Glutamatergic neuron (in vitro differentiated cells): ENCODE results near the gene LRRC56. TPM values are rescaled to one million over a fixed set of nuclear protein-coding genes. Genes with fewer than 3 reads are reported as not detected.

Experiments used
- DNase-seq: peaks from one replicate; pipeline ENCODE4 v3.0.0; 2022
- H3K27ac Mint-ChIP-seq: one replicate; pipeline ENCODE4 v1.8.0; 2020; ENCODE audit warnings: mild to moderate bottlenecking, mixed read lengths, inconsistent platforms; ENCODE audit not compliant: unreplicated experiment
- H3K27me3 Mint-ChIP-seq: one replicate; pipeline ENCODE4 v1.8.0; 2020; ENCODE audit warnings: mild to moderate bottlenecking, moderate library complexity, mixed read lengths, inconsistent platforms; ENCODE audit not compliant: unreplicated experiment
- H3K36me3 Mint-ChIP-seq: one replicate; pipeline ENCODE4 v1.8.0; 2020; ENCODE audit warnings: mild to moderate bottlenecking, mixed read lengths, inconsistent platforms; ENCODE audit not compliant: unreplicated experiment
- H3K4me1 Mint-ChIP-seq: one replicate; pipeline ENCODE4 v1.8.0; 2020; ENCODE audit warnings: mild to moderate bottlenecking, low read depth, mixed read lengths, inconsistent platforms; ENCODE audit not compliant: unreplicated experiment
- H3K4me3 Mint-ChIP-seq: one replicate; pipeline ENCODE4 v1.8.0; 2020; ENCODE audit warnings: mild to moderate bottlenecking, mixed read lengths, inconsistent platforms; ENCODE audit not compliant: unreplicated experiment
- H3K9me3 Mint-ChIP-seq: one replicate; pipeline ENCODE4 v1.8.0; 2020; ENCODE audit warnings: mild to moderate bottlenecking, moderate library complexity, mixed read lengths, inconsistent platforms; ENCODE audit not compliant: unreplicated experiment
- CTCF ChIP-seq: fragments of 200-600 bp; sonication (generic); IDR thresholded peaks from one replicate; pipeline ENCODE4 v1.5.0; 2021; ENCODE audit not compliant: partially characterized antibody, unreplicated experiment
- total RNA-seq: library from RNA; stranded (reverse); fragmentation: NEBNext Ultra II Directional; extraction: Animal tissue kit (Norgen Biotek cat#: 25700); gene quantifications from one replicate; pipeline ENCODE4 v1.2.1, GENCODE V29; 2021; ENCODE audit not compliant: unreplicated experiment

Gene LRRC56
- total RNA-seq, 1 donor from 2014 or later, result 2.6 TPM

- H3K4me1 Mint-ChIP-seq, result peaks cover 2% of the 10 kb centered on the region
- peaks cover 4% of the 10 kb centered on the region for H3K27me3 Mint-ChIP-seq
- no peak overlapping the region for H3K27ac Mint-ChIP-seq
- DNase-seq, result no peak
- H3K9me3 Mint-ChIP-seq, result peaks cover 5% of the 10 kb centered on the region
- H3K36me3 Mint-ChIP-seq, result no peaks in the 10 kb centered on the region
- no peak for TF ChIP-seq CTCF
- H3K4me3 Mint-ChIP-seq, result no peak overlapping the region
These were observed 5.3 kb upstream of the LRRC56 start for GRCh38 chr11:531919-532526.

- peaks cover 2% of the 10 kb centered on the region for H3K4me1 Mint-ChIP-seq
- peaks cover 4% of the 10 kb centered on the region for H3K27me3 Mint-ChIP-seq
- TF ChIP-seq CTCF, result no peak
- peaks cover 5% of the 10 kb centered on the region for H3K9me3 Mint-ChIP-seq
- H3K36me3 Mint-ChIP-seq, result no peaks in the 10 kb centered on the region
- DNase-seq, result no peak
- H3K4me3 Mint-ChIP-seq, result no peak overlapping the region
- no peak overlapping the region for H3K27ac Mint-ChIP-seq
These were observed 4.8 kb upstream of the LRRC56 start for GRCh38 chr11:532527-532985.

- no peak for TF ChIP-seq CTCF
- H3K27ac Mint-ChIP-seq, result no peak overlapping the region
- H3K27me3 Mint-ChIP-seq, result peaks cover 4% of the 10 kb centered on the region
- peaks cover 2% of the 10 kb centered on the region for H3K4me1 Mint-ChIP-seq
- no peak for DNase-seq
- peaks cover 5% of the 10 kb centered on the region for H3K9me3 Mint-ChIP-seq
- no peak overlapping the region for H3K4me3 Mint-ChIP-seq
- H3K36me3 Mint-ChIP-seq, result no peaks in the 10 kb centered on the region
These were observed 4.2 kb upstream of the LRRC56 start for GRCh38 chr11:532986-533585.

GRCh38 chr11:533586-534395, 3.5 kb upstream of the LRRC56 start:
- TF ChIP-seq CTCF, result no peak
- Mint-ChIP-seq H3K9me3 (peaks cover 5% of the 10 kb centered on the region), H3K36me3 (no peaks in the 10 kb centered on the region), H3K27ac (no peak overlapping the region), H3K4me1 (peaks cover 2% of the 10 kb centered on the region), H3K4me3 (no peak overlapping the region), H3K27me3 (peaks cover 4% of the 10 kb centered on the region)
- DNase-seq, result no peak
